ENCODE measurements around the gene GBX2.

DNA sequence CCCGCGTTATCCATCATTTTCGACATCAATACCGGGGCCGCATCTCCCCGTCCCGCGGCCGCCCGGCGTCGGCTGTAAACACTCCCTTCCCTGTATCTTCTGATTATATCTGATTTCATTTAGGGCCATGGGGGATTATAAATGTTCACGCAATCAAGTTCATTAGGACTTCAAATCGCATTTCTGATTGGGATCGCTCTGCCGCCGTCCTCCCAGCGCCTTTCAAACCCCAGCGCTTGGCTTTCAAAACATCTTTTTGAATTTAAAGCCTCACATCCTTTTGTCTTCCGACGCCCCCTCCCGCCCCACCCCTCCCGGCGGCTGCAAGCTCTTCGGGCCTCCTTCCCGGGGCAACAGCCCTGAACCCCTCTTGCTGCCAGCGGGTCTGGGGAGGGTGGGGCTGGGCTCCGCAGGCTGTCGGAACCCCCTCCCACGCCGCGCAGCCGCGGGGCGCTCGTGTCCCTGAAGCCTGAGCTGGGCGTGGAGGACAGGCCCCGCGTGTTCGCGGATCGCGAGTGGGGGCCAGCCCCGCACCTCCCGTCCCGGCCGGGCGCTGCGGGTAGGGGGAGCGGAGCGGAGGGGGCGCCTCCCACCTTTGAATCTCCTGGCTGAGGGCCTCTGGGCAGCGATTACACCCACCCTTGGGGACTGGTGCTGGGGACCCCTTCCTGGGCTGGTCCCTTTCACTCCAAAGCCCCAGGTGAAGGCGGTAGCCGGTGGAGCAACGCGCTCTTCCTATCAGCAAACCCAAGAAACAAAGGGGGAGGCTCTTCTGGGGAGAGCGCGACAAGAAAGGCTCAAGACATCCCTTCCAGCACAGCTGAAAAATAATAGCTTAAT lies 11.3 kb upstream of the GBX2 start:
- TF ChIP-seq, protein P1, sequence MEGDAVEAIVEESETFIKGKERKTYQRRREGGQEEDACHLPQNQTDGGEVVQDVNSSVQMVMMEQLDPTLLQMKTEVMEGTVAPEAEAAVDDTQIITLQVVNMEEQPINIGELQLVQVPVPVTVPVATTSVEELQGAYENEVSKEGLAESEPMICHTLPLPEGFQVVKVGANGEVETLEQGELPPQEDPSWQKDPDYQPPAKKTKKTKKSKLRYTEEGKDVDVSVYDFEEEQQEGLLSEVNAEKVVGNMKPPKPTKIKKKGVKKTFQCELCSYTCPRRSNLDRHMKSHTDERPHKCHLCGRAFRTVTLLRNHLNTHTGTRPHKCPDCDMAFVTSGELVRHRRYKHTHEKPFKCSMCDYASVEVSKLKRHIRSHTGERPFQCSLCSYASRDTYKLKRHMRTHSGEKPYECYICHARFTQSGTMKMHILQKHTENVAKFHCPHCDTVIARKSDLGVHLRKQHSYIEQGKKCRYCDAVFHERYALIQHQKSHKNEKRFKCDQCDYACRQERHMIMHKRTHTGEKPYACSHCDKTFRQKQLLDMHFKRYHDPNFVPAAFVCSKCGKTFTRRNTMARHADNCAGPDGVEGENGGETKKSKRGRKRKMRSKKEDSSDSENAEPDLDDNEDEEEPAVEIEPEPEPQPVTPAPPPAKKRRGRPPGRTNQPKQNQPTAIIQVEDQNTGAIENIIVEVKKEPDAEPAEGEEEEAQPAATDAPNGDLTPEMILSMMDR (IDR thresholded peaks at IDR 0.05) = no peak
- TF ChIP-seq POLR2A (IDR thresholded peaks at IDR 0.05) = no peak
